ENCODE measurements around the gene PTPN14.
"Not testable (repeated sequence)": the region's sequence is repeated elsewhere in the genome, so short reads cannot be mapped to it uniquely, and the experiment has no call there.

The PTPN14 gene

DNA sequence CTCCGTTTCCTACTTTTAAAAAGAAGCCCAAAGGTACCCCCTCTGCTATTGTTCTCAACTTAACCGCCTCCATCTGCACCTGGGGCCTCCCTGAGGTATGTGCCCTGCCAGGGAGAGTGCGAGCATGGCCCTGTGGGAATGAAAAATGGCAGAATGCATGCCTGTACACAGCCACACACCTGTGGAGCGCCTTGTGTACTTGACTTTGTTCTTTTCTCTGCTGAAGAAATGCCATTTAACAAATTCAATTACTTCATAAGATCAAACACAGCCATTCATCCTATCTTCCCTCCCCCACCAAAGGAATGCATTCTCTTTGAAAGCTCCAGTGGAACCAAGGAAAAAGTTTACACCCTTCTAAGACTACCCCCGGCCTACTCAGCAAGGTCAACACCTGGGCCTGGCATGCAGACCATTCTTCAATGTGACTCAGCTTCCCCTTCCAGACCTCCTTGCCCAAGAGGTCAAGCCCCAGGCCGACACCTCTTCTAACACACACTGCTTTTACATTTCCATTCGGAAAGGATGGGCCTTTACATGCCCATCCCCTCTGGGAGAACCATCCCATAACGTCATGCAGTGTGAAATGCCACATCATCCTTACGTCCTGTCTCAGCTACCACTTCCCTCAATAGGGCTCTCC, 146.7 kb downstream of the PTPN14 start:
- DNase-seq: no peak
- no peak for TF ChIP-seq GATA1 (IDR thresholded peaks at IDR 0.05; ENCODE audit: low read depth, low read length)
- no peak for TF ChIP-seq POLR2A (IDR thresholded peaks at IDR 0.05; ENCODE audit: low read length)

DNA sequence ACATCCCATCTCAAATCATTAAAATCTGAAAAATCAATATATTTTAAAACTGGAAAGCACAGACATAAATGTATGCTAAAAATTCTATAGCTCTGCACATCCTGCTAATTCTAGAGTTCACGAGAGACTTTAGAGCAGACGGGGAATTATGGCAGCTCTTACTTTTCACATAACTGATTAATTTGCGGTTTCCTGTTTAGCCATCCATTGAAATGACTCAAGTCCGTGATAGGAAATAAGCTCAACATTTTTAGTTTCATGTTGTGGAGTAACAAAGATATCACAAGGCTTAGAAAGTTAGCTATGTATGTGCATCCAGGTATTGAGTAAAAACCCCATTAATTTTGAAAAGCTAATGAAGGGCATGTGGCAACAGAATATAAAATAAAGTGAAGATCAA, 147.2 kb downstream of the PTPN14 start:
- DNase-seq: no peak
- TF ChIP-seq GATA1 (IDR thresholded peaks at IDR 0.05; ENCODE audit: low read depth, low read length) (no peak), POLR2A (IDR thresholded peaks at IDR 0.05; ENCODE audit: low read length) (no peak)

DNA sequence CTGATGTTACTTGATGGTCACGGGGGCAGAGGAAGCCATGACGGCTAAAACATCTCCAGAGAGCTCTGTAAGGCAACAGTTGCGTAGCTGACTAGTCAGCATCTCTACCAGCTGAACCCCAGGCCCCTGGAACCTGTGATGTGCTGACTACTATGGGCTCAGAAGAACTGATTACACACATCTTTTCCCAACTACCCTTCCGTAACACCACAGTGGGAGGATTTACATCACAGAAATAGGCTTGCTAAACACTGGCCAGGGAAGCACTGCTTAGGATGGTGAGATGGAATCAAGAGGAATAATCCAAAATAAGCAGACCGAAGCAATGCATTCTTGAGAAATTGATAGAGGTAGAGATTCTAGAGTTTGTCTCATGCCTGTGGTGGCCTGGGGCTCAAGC, 148.0 kb downstream of the PTPN14 start:
- no peak for TF ChIP-seq POLR2A (IDR thresholded peaks at IDR 0.05; ENCODE audit: low read length)
- TF ChIP-seq GATA1 (IDR thresholded peaks at IDR 0.05; ENCODE audit: low read depth, low read length): no peak
- DNase-seq: no peak

DNA sequence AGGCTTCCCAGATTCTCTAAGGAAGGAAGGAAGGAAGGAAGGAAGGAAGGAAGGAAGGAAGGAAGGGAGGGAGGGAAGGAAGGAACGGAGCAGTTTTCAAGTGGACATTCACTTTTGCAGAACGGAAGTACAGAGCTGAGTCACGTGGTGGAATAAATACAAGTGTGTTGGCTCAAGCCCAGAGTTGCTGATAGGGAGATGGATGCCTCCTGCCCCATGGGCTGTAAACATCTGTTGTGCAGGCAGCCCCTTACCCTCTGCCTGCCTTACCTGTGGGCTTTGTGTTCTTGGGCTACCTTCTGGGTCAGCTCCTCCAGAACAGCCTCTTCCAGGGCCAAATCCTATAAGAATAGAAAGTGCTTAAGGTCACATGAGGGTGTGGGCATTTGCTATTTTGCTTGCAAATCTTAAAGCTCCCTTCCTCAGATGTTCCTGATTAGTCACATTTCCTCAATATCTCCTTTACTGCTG, 148.8 kb downstream of the PTPN14 start:
- TF ChIP-seq GATA1 (IDR thresholded peaks at IDR 0.05; ENCODE audit: low read depth, low read length): no peak
- no peak for TF ChIP-seq POLR2A (IDR thresholded peaks at IDR 0.05; ENCODE audit: low read length)
- DNase-seq: peak in 1 of 2 experiments; percentile 19

DNA sequence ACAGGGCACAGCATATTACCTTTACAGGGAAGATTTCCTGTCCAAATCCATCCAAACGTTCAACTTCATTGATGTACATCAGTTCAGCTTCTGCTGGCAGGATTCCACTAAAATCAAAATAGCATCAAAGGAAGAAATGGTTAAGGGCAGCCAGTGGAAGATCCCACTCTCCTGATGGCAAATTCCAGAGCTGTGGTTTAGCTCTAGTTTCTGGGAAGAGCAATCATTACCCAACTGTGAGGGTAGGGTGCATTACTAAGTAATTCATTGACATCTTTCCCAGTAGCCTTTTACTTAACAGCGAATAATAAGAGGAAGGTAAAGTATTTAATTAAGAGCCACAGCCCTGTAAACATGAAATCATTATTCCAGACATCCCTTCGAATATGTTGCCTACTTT, 149.7 kb downstream of the PTPN14 start:
- no peak for DNase-seq
- TF ChIP-seq GATA1 (IDR thresholded peaks at IDR 0.05; ENCODE audit: low read depth, low read length) (no peak), POLR2A (IDR thresholded peaks at IDR 0.05; ENCODE audit: low read length) (no peak)

DNA sequence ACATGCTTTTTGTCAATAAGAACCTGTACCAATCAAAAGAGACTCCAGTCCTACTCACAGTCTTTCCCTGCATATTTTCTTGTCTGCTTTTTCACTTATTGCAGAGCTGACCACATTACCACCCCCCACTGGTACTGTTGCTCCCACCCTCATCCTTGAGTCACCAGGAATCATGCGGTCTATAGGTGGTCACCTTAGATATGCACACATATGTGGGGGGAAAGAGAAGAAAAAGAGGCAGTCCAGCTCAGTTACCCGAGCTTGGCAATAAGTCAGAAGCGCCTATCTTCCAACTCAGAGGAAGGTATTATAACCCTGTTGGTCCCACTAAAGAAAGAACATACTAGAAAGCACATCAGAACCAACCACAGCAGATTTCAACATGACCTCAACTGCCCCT, 151.3 kb downstream of the PTPN14 start:
- TF ChIP-seq POLR2A (IDR thresholded peaks at IDR 0.05; ENCODE audit: low read length): no peak
- no peak for TF ChIP-seq GATA1 (IDR thresholded peaks at IDR 0.05; ENCODE audit: low read depth, low read length)
- DNase-seq: no peak

DNA sequence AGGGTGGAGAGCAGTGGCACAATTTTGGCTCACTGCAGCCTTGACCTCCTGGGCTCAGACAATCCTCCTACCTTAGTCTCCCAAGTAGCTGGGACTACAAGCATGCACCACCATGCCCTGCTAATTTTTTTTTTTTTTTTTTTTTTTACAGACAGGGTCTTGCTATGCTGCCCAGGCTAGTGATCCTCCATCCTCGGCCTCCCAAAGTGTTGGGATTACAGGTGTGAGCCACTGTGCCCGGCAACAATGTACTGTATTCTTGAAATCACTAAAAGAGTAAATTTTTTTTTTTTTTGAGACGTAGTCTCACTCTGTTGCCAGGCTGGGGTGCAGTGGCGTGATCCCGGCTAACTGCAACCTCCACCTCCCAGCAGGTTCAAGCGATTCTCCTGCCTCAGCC, 152.9 kb downstream of the PTPN14 start:
- DNase-seq: no peak
- TF ChIP-seq POLR2A (IDR thresholded peaks at IDR 0.05; ENCODE audit: low read length) (no peak), GATA1 (IDR thresholded peaks at IDR 0.05; ENCODE audit: low read depth, low read length) (no peak)

DNA sequence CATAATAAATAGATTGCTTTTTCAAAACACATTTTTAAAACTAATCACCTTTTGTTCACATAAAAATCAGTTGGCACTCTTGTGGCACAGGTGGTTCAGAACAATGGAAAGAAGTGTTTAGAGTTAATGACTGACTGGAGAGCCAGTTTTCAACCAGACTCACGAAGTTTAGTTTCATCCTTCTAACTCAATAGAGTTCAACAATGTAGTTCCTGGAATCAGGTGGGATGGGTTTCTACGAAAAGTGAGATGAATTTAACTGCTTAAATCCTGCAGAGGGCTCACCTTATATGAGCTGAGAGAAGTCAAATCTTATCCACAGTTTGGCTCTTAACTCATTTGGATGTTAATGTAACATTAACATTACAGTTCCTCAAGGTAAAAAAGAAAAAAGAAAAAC, 153.9 kb downstream of the PTPN14 start:
- no peak for DNase-seq
- TF ChIP-seq GATA1 (IDR thresholded peaks at IDR 0.05; ENCODE audit: low read depth, low read length) (no peak), POLR2A (IDR thresholded peaks at IDR 0.05; ENCODE audit: low read length) (no peak)

DNA sequence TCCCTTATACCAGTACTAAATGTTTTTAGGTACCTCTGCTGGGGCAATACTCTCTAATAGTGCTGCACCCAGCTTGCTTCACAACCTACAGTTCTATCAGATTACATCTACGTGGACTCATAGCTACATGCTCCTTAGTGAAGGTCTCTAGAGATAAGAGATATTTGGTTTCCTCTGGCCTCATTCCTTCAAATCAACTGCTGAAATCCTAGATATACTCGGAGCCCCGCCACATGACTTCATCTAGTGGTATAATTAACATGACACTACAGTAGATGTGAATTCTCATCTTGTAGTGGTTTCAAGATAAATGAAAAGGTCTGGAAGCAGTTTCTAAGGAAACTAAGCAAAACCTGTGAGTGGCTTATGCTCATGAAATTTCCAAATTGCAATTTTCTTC, 155.1 kb downstream of the PTPN14 start:
- peak in 1 of 2 experiments; percentile 24 for DNase-seq
- TF ChIP-seq GATA1 (IDR thresholded peaks at IDR 0.05; ENCODE audit: low read depth, low read length): no peak
- no peak for TF ChIP-seq POLR2A (IDR thresholded peaks at IDR 0.05; ENCODE audit: low read length)

DNA sequence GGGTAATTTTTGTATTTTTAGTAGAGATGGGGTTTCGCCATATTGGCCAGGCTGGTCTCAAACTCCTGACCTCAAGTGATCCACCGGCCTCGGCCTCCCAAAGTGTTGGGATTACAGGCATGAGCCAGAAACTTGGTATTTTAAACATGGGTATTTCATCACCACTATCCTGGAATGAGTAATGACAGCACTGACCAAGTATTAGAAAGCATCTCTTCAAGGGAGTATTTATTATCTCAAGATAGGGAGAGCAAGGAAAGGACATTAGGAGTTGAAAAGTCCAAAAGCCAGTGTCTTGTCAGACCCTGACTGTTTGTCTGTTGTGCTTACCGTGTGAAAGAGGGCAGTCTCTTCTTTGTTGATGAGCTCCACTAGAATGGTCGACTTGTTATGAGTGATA, 156.8 kb downstream of the PTPN14 start:
- DNase-seq: not testable (repeated sequence)

DNA sequence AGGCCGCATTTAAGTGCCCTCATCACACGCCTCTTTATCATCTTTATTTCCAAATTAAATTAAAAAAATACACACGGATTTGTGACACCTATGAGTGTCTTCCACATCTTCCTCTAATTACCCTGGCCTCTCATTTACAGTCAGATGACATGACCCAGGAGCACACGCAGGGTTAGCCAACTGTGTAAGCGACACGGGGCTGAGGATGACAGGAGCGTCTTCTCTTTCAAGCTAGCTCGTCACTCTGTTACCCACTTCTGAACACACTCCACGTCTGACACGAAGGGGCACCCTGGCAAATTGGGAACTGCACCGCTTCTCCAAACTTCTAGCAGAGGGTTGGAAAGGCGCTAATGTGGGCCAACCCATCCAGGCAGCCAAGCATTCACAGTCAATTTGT, 158.3 kb downstream of the PTPN14 start:
- no peak for DNase-seq
- TF ChIP-seq GATA1 (IDR thresholded peaks at IDR 0.05; ENCODE audit: low read depth, low read length) (no peak), POLR2A (IDR thresholded peaks at IDR 0.05; ENCODE audit: low read length) (no peak)

DNA sequence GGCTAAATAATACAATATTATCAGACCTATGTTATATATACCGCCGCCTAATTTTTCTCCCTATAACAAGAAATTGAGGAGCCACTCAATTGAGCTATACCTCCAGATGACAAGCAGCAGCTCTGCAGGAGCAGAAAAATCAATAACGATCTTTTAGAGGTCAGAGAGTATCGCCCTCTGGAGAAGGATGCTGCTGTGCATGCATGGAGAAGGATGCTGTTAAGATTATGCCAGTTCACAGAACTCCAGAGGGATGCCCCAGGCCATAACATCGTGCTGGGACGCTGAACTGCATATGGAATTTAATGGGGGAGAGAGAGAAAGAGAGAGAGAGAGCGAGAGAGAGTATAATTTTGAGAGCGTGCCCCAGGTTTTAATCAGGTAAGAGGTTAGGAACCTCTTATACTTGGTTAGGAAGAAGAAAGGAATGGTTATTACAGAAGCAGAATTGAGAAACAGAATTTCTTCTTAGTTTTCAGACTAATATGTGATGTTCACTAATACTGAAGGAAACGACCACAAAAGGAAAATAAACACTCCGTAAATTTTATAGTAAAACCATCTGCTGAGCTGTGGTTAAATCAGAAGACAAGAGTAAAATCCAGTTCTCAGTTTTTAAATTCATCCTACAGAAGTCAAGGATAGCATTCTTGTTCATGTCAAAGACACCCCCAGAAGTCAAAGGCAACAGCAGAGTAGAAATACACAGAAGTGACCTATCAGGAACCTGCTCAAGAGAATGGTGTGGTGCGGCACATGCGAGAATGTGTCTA, 159.3 kb downstream of the PTPN14 start:
- no peak for DNase-seq
- TF ChIP-seq POLR2A (IDR thresholded peaks at IDR 0.05; ENCODE audit: low read length): no peak

DNA sequence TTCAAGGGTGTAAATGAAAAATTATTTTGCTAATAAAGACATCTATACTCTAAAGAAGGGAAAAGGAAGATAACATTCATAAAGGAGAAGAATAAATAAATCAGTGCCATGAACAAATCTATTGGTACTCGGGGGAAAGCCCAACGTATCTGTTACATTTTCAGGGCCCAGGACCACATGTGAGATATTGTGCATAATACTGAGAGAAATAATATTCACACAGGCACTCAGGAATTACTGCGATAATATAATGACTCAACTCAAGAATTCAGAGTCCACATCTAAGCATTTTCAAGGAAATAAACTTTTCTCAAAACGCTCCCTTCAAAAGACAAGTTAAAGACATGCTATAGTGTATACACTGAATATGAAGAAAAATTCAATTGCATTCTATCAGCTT, 161.7 kb downstream of the PTPN14 start:
- TF ChIP-seq POLR2A (IDR thresholded peaks at IDR 0.05; ENCODE audit: low read length) (no peak), GATA1 (IDR thresholded peaks at IDR 0.05; ENCODE audit: low read depth, low read length) (no peak)
- no peak for DNase-seq

DNA sequence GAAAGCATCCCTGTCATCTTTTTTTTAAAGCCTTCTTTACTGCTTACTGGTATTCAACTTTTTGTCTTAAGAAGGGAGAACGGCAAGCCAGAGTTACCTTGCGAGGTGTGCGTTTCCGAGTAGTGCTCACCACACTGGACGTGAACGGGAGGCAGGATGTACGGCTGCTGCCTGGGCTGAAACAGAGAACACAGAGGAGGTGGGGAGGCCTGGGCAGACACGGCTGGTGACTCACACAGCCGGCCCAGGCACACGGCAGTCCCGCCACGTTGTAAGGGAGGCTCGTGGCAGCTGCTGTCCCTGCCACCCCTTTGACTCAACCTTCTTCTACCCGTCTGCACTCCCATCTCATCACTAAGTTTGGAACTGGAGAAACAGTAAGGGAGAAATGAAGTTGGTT, 164.7 kb downstream of the PTPN14 start:
- TF ChIP-seq GATA1 (IDR thresholded peaks at IDR 0.05; ENCODE audit: low read depth, low read length) (no peak), POLR2A (IDR thresholded peaks at IDR 0.05; ENCODE audit: low read length) (no peak)

DNA sequence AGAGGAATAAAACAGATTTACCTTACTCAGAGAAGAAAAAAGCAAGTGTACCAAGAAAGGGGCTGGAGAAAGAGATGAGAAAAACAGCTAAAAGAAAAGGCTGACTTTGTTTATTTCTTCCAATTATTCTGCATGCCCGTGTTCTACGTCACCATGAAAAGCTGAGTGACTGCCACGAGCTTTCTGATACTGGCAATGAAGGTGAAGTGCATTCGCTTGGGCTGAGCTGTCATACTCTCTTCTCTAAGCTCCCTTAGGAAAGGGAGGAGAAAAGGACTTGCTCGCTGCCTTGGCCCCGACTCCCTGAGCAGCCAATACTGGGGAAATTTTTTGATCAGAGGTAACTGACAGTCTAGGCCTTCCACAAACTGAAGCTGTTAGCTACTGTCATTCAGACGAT, 165.1 kb downstream of the PTPN14 start:
- DNase-seq: no peak
- TF ChIP-seq GATA1 (IDR thresholded peaks at IDR 0.05; ENCODE audit: low read depth, low read length) (no peak), POLR2A (IDR thresholded peaks at IDR 0.05; ENCODE audit: low read length) (no peak)

More for the DNA sequence above, 164.7 kb downstream of the PTPN14 start:
- no peak for DNase-seq
